Measurements from ENCODE around the gene ATOH8. TPM values are rescaled to one million over a fixed set of nuclear protein-coding genes. Genes with fewer than 3 reads are reported as not detected.

The ATOH8 gene
- total RNA-seq, 4 donors from 2014 or later = 39.8 to 137 (median 61.9) TPM

DNA sequence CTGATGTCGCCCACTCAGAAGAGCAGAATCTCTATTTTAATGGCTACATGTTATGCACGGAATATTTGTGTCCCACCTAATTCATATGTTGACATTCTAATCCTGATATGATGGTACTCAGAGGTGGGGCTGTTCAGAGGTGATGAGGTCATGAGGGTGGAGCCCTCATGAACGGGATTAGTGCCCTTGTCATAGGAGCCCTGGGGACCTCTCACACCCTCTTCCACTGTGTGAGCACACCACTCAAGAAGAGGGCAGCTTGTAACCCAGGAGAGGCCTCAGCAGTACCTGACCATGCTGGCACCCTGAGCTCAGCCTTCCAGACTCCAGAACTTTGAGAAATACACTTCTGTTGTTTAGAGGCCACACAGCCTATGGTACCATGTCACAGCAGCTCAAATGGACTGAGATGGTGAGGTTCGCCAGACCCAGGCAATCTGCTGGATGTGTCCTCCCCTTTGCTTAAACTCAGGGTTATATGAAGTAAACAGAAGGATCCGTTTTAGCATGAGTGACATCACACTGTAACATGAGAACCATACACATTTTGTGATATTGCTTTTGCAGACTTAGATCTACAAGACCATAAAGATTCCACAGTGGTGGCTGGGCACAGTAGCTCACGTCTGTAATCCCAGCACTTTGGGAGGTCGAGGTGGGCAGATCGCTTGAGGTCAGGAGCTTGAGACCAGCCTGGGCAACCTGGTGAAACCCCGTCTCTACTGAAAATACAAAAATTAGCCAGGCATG, 48.7 kb downstream of the ATOH8 start:
- no peak for TF ChIP-seq CTCF (IDR thresholded peaks at IDR 0.05; ENCODE audit: low read depth)

DNA sequence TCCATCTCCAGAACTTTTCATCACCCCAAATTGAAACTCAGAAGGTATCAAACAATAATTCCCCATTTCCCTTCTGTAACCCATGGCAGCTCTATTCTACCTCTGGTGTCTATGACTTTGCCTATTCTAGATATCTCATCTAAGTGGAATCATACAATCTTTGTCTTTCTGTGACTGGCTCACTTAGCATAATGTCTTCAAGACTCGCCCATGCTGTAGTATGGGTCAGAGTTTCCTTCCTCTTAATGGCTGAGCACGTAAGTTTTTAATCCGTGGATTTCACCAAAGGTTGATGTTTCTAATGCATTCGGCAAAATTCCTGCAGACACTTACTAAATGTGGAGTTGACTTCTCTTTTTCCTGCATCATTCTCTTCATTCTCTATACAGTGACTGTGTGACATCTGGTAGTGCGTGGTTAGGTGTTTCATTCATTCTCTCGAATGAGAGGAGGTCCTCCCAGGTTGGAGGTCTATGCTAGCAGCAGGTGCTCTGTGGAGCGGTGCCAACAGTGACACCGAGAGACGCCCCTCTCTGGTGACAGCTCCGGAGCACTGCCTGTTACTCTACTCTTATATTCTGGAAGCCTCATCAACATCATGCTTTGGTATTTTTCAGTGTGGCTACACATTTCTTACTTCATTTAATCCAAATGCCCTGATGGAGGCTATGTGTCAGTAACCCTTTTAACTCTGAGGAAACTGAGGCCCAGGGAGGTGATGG, 50.1 kb downstream of the ATOH8 start:
- TF ChIP-seq CTCF (IDR thresholded peaks at IDR 0.05; ENCODE audit: low read depth) = no peak

DNA sequence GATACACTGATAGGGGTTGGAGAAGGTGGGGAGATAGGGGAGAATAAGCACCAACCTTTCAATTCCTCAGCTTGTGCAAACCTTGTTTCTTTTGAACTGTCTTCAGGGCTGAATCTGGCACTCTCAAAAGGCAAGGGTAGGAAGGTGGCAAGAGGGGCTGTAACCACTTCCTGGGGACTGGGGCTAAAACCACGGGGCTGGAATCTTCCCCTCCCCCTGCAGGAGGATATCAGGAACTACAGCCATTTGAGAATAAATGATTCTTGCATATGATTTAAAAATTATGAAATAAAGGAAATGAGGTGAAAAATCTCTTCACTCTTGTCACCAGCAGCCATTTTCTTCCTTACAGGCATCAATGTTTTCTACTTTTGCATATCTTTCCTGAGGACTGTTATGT, 50.8 kb downstream of the ATOH8 start:
- no peak for TF ChIP-seq CTCF (IDR thresholded peaks at IDR 0.05; ENCODE audit: low read depth)

GRCh38 chr2:85806358-85807118, 52.7 kb downstream of the ATOH8 start:
- TF ChIP-seq CTCF (IDR thresholded peaks at IDR 0.05; ENCODE audit: low read depth) = no peak

GRCh38 chr2:85807756-85808155, 54.0 kb downstream of the ATOH8 start:
- no peak for TF ChIP-seq CTCF (IDR thresholded peaks at IDR 0.05; ENCODE audit: low read depth)

DNA sequence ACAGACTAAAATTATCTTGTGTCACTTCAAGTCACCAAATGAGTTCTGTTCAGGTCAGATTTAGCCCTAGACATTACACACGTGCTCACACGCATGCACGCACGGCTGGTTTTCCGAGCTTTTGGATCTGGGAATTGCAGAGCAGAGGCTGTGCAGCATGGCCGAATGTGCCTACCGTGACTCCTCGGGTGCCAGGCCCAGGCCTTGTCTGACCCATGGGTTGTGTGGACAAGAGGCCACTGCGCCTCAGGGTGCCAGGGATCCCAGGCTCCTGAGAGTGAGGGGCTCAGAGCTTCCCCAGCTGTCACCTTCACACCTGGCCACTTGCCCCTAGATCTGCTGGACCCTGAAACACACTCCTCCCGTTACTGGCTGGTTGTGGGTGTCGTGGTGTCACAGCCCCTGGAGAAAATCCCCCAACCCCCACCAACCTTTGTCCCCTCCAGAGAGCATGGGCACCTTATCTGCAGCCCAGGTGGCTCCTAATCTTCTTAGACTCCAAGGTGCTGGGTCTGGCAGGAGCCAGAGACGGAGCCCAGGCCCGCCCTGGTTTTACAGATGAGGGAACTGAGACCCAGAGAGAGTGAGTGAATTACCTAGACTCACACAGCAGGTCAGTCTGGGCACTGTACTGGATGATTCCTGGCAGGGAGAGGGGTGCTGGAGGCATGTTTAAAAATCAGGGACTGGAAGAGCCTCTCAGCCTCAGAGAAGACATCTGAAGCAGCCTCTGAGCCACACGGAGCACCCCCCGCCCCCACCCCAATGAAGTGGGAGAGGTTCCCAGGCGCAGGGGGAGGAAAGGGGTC, 56.8 kb downstream of the ATOH8 start:
- no peak for TF ChIP-seq CTCF (IDR thresholded peaks at IDR 0.05; ENCODE audit: low read depth)

Measured in subcutaneous adipose tissue (tissue), 4 donors.